ENCODE results near the gene RFC2. TPM values are rescaled to one million over a fixed set of nuclear protein-coding genes. Genes with fewer than 3 reads are reported as not detected.

RFC2 gene
- total RNA-seq, 2 donors from 2014 or later = 56.7 to 71.6 TPM

DNA sequence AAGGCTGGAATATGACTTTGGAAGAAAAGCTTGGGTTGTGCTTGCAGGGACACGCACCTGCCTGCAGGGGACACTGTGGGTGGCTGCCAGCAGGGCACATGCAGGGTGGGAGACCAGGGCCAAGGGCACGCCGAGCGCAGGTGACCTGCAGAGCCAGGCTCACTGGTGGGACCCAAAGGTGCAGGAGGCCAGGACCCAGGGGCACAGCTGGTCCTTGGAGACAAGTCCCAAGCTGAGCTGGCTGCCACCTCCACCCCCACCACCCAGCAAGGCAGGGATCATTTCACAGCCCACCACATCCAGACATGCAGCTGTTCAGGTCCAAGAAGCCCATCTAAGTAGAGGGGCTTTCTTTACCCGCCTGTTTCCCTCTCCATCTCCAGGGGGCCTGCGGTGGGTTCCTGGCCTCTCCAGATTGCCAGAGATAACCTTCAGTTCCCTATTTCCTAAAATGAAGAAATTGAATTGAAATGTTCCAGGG, 21.2 kb upstream of the RFC2 start:
- peak; percentile 90 for TF ChIP-seq CTCF (conservative IDR thresholded peaks at IDR 0.05)
- Histone ChIP-seq H3K27ac (ENCODE audit: low read depth, low read length) (no peak overlapping the region), H3K4me3 (ENCODE audit: low read length) (no peak overlapping the region), H3K4me1 (ENCODE audit: control insufficient read depth, insufficient read depth, low read length) (peaks cover 5% of the 10 kb centered on the region), H3K9ac (ENCODE audit: extremely low read depth, low read length, poor library complexity, severe bottlenecking) (no peak overlapping the region), H3K36me3 (ENCODE audit: control insufficient read depth, insufficient read depth, low read length) (no peaks in the 10 kb centered on the region), H3K9me3 (ENCODE audit: control insufficient read depth, low read length) (no peaks in the 10 kb centered on the region), H3K27me3 (ENCODE audit: control insufficient read depth, insufficient read depth, low read length, poor library complexity, severe bottlenecking) (no peaks in the 10 kb centered on the region)
- DNase-seq = peak; percentile 91
- WGBS, 2 experiments (ENCODE audit: insufficient coverage in 1 of 2, insufficient read length in 1 of 2) = 56 to 69% methylated on average over 3 to 6 of the region's 6 CpGs
- no peaks in the 10 kb centered on the region for H3K36me3 Mint-ChIP-seq (ENCODE audit: low read depth)
- no peaks in the 10 kb centered on the region for H3K27me3 Mint-ChIP-seq (ENCODE audit: insufficient read depth)
- H3K27ac Mint-ChIP-seq = no peak overlapping the region
- H3K9me3 Mint-ChIP-seq = no peaks in the 10 kb centered on the region
- H3K4me1 Mint-ChIP-seq = peaks cover 19% of the 10 kb centered on the region
- H3K4me3 Mint-ChIP-seq = no peak overlapping the region

DNA sequence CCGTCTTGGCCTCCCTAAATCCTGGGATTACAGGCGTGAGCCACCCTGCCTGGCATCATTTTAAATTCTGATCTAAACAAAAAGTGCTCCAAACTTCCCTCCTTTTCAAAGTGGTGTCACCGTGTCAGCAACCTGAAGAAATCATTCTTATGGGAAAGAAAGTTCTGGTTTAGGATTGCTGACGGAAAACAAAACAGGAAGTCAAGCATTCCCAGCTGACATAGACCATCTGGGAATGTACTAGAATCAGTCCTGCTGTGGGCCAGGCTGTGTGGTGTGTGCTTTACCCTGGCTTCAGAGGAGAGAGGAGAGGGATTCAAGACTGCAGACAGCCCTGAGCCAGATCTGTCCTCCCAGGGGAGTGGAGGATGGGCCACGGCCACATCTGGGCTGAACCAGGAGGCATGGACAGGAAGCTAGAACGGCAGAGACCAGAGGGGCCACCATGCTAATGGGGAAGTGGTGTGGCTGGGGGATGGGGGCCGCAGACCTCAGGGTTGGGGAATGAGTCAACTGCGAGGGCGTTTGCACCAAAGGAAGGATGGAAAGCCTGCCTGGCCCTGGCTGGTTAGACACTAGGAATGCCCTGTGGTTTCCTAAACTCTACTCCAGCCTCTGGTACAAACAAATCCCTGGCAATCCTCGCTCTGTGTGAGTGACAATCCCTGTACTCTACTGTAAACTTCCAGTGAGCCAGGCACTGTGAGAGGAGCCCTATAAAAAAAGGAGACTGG, 18.3 kb upstream of the RFC2 start:
- H3K27me3 Mint-ChIP-seq (ENCODE audit: insufficient read depth) = no peaks in the 10 kb centered on the region
- peak overlapping the region; percentile 90 for H3K27ac Mint-ChIP-seq
- peak overlapping the region; percentile 2 for H3K27ac ChIP-seq (ENCODE audit: low read depth, low read length)
- H3K9ac ChIP-seq (ENCODE audit: extremely low read depth, low read length, poor library complexity, severe bottlenecking) = peak overlapping the region; percentile 15
- H3K36me3 ChIP-seq (ENCODE audit: control insufficient read depth, insufficient read depth, low read length) = no peaks in the 10 kb centered on the region
- peaks cover 13% of the 10 kb centered on the region for H3K4me1 Mint-ChIP-seq
- no peaks in the 10 kb centered on the region for H3K4me1 ChIP-seq (ENCODE audit: control insufficient read depth, insufficient read depth, low read length)
- peak; percentile 87 for DNase-seq
- no peak for TF ChIP-seq CTCF (conservative IDR thresholded peaks at IDR 0.05)
- H3K27me3 ChIP-seq (ENCODE audit: control insufficient read depth, insufficient read depth, low read length, poor library complexity, severe bottlenecking) = no peaks in the 10 kb centered on the region
- H3K4me3 Mint-ChIP-seq = no peak overlapping the region
- H3K9me3 Mint-ChIP-seq = no peaks in the 10 kb centered on the region
- H3K9me3 ChIP-seq (ENCODE audit: control insufficient read depth, low read length) = no peaks in the 10 kb centered on the region
- no peaks in the 10 kb centered on the region for H3K36me3 Mint-ChIP-seq (ENCODE audit: low read depth)
- no peak overlapping the region for H3K4me3 ChIP-seq (ENCODE audit: low read length)
- 63 to 77% methylated on average over 5 to 10 of the region's 10 CpGs for WGBS, 2 experiments (ENCODE audit: insufficient coverage in 1 of 2, insufficient read length in 1 of 2)

GRCh38 chr7:74271742-74272141, 17.5 kb upstream of the RFC2 start:
- no peaks in the 10 kb centered on the region for H3K27me3 Mint-ChIP-seq (ENCODE audit: insufficient read depth)

More at GRCh38 chr7:74271742-74272141, 17.5 kb upstream of the RFC2 start:
- Histone ChIP-seq H3K27me3 (ENCODE audit: control insufficient read depth, insufficient read depth, low read length, poor library complexity, severe bottlenecking) (no peaks in the 10 kb centered on the region), H3K4me3 (ENCODE audit: low read length) (no peak overlapping the region), H3K27ac (ENCODE audit: low read depth, low read length) (no peak overlapping the region), H3K9me3 (ENCODE audit: control insufficient read depth, low read length) (no peaks in the 10 kb centered on the region), H3K36me3 (ENCODE audit: control insufficient read depth, insufficient read depth, low read length) (no peaks in the 10 kb centered on the region), H3K9ac (ENCODE audit: extremely low read depth, low read length, poor library complexity, severe bottlenecking) (no peak overlapping the region), H3K4me1 (ENCODE audit: control insufficient read depth, insufficient read depth, low read length) (no peaks in the 10 kb centered on the region)
- peak overlapping the region; percentile 55 for H3K27ac Mint-ChIP-seq
- H3K9me3 Mint-ChIP-seq = no peaks in the 10 kb centered on the region
- H3K4me1 Mint-ChIP-seq = peaks cover 13% of the 10 kb centered on the region
- TF ChIP-seq CTCF (conservative IDR thresholded peaks at IDR 0.05) = no peak
- DNase-seq = peak; percentile 43
- no peak overlapping the region for H3K4me3 Mint-ChIP-seq
- 94 to 96% methylated on average over 3 to 6 of the region's 6 CpGs for WGBS, 2 experiments (ENCODE audit: insufficient coverage in 1 of 2, insufficient read length in 1 of 2)
- H3K36me3 Mint-ChIP-seq (ENCODE audit: low read depth) = no peaks in the 10 kb centered on the region

All from endodermal cell (in vitro differentiated cells).